ENCODE data around the gene PPP1R3F.
A peak's percentile ranks its signal among the peaks of the same experiment; 100 is the strongest.

The PPP1R3F gene

DNA sequence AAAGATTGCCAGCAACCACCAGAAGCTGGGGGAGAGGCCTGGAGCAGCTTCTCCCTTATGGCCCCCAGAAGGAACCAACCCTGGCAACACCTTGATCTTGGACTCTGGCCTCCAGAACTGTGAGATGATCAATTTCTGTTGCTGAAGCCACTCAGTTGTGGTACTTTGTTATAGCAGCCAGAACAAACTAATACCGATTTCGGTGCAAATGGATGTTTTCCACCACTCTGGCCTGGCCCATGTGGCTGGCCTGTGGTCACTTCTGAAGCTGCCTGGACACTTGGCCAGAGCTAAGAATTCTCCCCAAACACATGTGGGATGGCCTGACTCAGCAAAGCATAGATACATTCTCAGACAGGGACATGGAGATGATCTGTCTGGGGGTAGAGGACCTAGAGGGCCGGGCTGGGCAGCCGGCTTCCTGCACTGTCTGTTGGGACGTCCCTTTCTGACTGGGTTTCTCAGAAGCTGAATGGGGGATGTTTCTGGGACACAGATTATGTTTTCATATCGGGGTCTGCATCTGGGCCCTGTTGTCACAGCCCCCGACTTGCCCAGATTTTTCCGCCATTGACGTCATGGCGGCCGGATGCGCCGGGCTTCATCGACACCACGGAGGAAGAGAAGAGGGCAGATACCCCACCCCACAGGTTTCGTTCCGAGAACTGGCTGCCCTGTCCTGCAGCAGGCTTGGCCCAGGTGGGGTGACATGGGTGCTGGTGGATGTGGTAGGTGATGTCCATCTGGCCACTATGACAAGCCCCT, 9.2 kb upstream of the PPP1R3F start:
- Mint-ChIP-seq H3K9me3 (no peaks in the 10 kb centered on the region), H3K27ac (peak overlapping the region; percentile 30), H3K36me3 (no peaks in the 10 kb centered on the region), H3K27me3 (no peaks in the 10 kb centered on the region), H3K4me3 (no peak overlapping the region), H3K4me1 (peaks cover 46% of the 10 kb centered on the region)

- Mint-ChIP-seq H3K4me1 (peaks cover 48% of the 10 kb centered on the region), H3K27me3 (no peaks in the 10 kb centered on the region), H3K27ac (peak overlapping the region; percentile 66), H3K9me3 (no peaks in the 10 kb centered on the region), H3K4me3 (no peak overlapping the region), H3K36me3 (no peaks in the 10 kb centered on the region)
Observed at GRCh38 chrX:49262603-49263002, 7.0 kb upstream of the PPP1R3F start.

- Mint-ChIP-seq H3K4me3 (no peak overlapping the region), H3K36me3 (no peaks in the 10 kb centered on the region), H3K9me3 (no peaks in the 10 kb centered on the region), H3K27ac (peak overlapping the region; percentile 87), H3K27me3 (no peaks in the 10 kb centered on the region), H3K4me1 (peaks cover 49% of the 10 kb centered on the region)
Observed at GRCh38 chrX:49263631-49264030, 6.0 kb upstream of the PPP1R3F start.

DNA sequence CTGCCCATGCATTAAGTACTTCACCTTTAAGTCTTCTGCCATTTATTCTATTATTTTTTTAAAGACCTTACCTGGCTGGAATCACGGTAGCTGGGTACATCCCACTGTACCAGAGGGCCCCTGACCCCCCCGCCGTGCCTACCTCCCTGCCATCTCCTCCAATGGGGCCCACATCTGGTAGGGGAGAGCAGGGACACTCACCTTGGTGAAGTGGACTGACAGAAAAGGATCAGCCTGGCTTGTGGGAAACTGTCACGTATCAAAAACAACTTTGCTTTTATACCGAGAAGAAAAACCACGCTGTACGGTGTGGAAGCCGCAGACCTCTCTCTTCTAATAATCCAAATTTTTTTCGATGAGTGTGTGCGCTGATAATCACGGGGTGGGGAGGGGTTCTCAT, 5.1 kb upstream of the PPP1R3F start, which contains the start of gene FOXP3:
FOXP3 (minus strand) TSS at position 251 of the 400 bp plus-strand sequence. CDS start 6,205 bp downstream, outside the sequence.
- Mint-ChIP-seq H3K4me3 (peak within 1 kb of the TSS; percentile 64), H3K27ac (peak within 1 kb of the TSS; percentile 87), H3K27me3 (no peaks in the 10 kb centered on the region), H3K9me3 (no peaks in the 10 kb centered on the region), H3K36me3 (no peaks in the 10 kb centered on the region), H3K4me1 (peaks cover 45% of the 10 kb centered on the region)

- H3K27me3 Mint-ChIP-seq = no peaks in the 10 kb centered on the region
- no peaks in the 10 kb centered on the region for H3K9me3 Mint-ChIP-seq
- H3K4me3 Mint-ChIP-seq = peak overlapping the region; percentile 58
- H3K4me1 Mint-ChIP-seq = peaks cover 48% of the 10 kb centered on the region
- H3K36me3 Mint-ChIP-seq = no peaks in the 10 kb centered on the region
- H3K27ac Mint-ChIP-seq = peak overlapping the region; percentile 41
Observed at GRCh38 chrX:49266523-49267445, 2.8 kb upstream of the PPP1R3F start.

DNA sequence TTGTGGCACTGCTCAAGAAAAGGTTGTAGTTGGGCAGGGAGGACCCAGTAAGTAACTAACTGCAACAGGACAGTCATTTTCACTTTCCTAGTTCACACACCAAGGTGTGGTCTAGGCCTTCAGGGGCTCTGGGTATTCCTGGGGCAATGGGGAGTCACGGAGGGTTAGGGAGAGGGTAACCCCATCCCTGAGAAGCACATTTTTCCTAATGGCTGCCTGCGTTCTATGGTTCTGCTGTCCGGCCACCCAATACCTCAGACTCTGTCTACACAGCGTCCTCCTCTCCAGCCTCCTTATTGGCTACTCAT, 937 bp upstream of the PPP1R3F start:
- peak overlapping the region; percentile 97 for H3K4me3 Mint-ChIP-seq
- no peaks in the 10 kb centered on the region for H3K27me3 Mint-ChIP-seq
- H3K27ac Mint-ChIP-seq = peak overlapping the region; percentile 100
- no peaks in the 10 kb centered on the region for H3K9me3 Mint-ChIP-seq
- no peaks in the 10 kb centered on the region for H3K36me3 Mint-ChIP-seq
- peaks cover 49% of the 10 kb centered on the region for H3K4me1 Mint-ChIP-seq

DNA sequence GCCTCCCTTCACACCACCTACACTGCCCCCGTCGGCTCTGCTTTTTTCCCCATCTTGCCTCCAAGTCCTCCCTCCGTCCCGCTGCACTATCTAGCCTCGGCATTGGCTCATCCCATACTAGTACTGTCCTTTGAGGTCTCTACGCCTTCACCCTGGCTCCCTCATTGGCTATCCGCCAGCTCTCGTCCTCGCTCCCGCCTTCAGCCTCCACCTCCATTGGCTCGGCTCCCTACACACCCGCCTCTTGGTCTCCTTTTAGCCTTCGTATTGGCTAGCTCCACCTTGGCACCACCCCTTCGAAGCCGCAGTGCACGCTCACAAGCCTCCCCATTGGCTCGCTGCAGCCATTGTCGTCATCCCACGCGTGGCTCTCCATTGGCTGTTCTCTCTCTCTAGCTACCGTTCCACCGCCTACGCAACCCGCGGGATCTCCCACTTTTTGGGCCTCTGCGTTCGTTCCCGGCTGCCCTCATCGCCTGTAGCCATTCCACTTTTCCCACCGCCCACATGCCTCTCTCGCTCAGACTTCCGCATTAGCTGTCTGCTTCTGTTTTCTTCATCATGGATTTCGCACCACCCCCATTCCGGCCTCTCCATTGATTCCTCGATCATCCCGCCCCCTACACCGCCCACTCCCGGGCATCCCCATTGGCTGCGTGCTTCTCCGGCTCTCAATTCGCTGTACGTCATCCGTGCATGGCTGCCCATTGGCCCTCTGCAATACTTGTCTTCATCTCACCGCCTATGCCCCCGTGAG, 405 bp upstream of the PPP1R3F start:
- H3K36me3 Mint-ChIP-seq = no peaks in the 10 kb centered on the region
- H3K27ac Mint-ChIP-seq = peak overlapping the region; percentile 100
- peak overlapping the region; percentile 97 for H3K4me3 Mint-ChIP-seq
- H3K4me1 Mint-ChIP-seq = peaks cover 50% of the 10 kb centered on the region
- no peaks in the 10 kb centered on the region for H3K9me3 Mint-ChIP-seq
- no peaks in the 10 kb centered on the region for H3K27me3 Mint-ChIP-seq

DNA sequence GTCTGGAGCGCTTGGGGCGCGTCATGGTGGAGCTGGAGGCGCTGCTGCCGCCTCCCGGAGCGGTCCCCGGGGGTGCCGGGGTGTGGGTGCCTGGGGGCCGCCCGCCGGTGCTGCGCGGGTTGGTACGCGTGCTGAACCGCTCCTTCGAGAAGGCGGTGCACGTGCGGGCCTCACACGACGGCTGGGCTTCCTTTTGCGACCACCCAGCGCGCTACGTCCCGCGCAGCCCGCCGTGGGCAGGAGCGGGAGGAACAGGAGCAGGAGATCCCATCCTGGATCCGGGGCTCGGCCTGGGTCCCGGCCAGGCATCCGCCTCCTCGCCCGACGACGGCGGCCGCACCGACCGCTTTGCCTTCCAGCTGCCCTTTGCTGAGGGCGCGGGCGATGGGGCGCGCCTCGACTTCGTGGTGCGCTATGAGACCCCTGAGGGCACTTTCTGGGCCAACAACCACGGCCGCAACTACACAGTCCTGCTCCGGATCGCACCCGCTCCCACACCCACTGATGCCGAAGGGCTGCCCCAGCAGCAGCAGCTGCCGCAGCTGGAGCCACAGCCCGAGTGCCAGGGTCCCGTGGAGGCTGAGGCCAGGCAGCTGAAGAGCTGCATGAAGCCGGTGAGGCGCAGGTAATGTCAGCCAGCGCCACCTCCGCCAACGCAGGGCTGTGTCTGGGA, 792 bp downstream of the PPP1R3F start:
- peak overlapping the region; percentile 93 for H3K27ac Mint-ChIP-seq
- H3K4me1 Mint-ChIP-seq = peaks cover 56% of the 10 kb centered on the region
- H3K4me3 Mint-ChIP-seq = peak overlapping the region; percentile 80
- H3K36me3 Mint-ChIP-seq = peaks cover 2% of the 10 kb centered on the region
- no peaks in the 10 kb centered on the region for H3K9me3 Mint-ChIP-seq
- no peaks in the 10 kb centered on the region for H3K27me3 Mint-ChIP-seq

- Mint-ChIP-seq H3K27ac (peak overlapping the region; percentile 93), H3K4me3 (peak overlapping the region; percentile 80), H3K36me3 (peaks cover 2% of the 10 kb centered on the region), H3K27me3 (no peaks in the 10 kb centered on the region), H3K9me3 (no peaks in the 10 kb centered on the region), H3K4me1 (peaks cover 65% of the 10 kb centered on the region)
Observed at GRCh38 chrX:49271341-49271740, 1.7 kb downstream of the PPP1R3F start.

DNA sequence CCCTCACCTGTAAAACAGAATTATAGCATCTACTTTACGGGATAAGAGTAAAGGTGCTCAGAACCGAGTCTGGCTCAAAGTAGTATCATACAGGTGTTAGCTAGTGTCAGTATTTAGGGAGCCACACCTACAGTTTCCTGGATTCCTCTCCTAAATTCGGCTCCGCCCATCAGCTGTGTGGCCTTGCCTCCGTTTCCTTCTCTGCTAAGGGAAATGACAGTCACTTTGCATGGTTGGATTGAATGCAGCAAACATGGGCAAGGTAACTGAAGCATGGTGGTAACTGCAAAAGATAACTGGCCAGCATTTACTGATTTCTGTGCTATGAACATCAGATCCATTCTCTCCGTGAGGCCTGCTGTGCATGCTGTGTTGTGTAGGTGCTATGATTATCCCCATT, 2.8 kb downstream of the PPP1R3F start:
- Mint-ChIP-seq H3K36me3 (peaks cover 2% of the 10 kb centered on the region), H3K9me3 (no peaks in the 10 kb centered on the region), H3K4me1 (peaks cover 73% of the 10 kb centered on the region), H3K27me3 (no peaks in the 10 kb centered on the region), H3K27ac (peak overlapping the region; percentile 79), H3K4me3 (peak overlapping the region; percentile 80)

DNA sequence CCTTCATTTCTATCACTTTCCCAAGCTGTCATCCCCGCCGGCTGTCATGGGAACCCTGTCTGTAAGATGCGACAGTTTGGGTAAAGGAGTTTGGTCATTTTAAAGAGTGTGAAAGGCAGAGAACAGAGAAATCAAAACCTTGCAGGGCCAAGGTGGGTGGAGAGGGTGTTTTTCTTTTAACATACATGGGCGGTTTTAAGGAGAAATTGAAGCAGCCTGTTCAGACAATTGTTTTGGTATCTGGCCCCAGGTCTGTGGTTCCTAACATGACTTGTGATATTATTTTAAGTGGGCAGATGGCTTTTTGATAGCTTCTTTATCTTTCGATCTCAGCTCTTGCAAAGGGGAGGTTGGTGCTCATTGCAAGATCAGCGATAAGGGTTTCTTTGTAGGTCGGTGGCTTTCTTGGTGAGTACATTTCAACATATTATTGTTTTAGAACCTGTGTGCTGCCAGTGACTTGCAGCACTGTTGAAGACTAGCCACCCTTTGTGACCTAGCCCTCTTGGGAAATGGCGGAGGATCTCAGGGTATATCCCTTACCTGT, 3.7 kb downstream of the PPP1R3F start:
- peak overlapping the region; percentile 96 for H3K27ac Mint-ChIP-seq
- H3K36me3 Mint-ChIP-seq = peaks cover 2% of the 10 kb centered on the region
- H3K9me3 Mint-ChIP-seq = no peaks in the 10 kb centered on the region
- H3K4me1 Mint-ChIP-seq = peaks cover 74% of the 10 kb centered on the region
- peak overlapping the region; percentile 80 for H3K4me3 Mint-ChIP-seq
- H3K27me3 Mint-ChIP-seq = no peaks in the 10 kb centered on the region

GRCh38 chrX:49276207-49276606, 6.6 kb downstream of the PPP1R3F start:
- H3K36me3 Mint-ChIP-seq = peaks cover 2% of the 10 kb centered on the region
- H3K4me1 Mint-ChIP-seq = peaks cover 84% of the 10 kb centered on the region
- H3K27me3 Mint-ChIP-seq = no peaks in the 10 kb centered on the region
- no peak overlapping the region for H3K27ac Mint-ChIP-seq
- no peak overlapping the region for H3K4me3 Mint-ChIP-seq
- H3K9me3 Mint-ChIP-seq = no peaks in the 10 kb centered on the region

- H3K27ac Mint-ChIP-seq = peak overlapping the region; percentile 81
- H3K4me3 Mint-ChIP-seq = peak overlapping the region; percentile 53
- H3K36me3 Mint-ChIP-seq = peaks cover 2% of the 10 kb centered on the region
- peaks cover 79% of the 10 kb centered on the region for H3K4me1 Mint-ChIP-seq
- H3K27me3 Mint-ChIP-seq = no peaks in the 10 kb centered on the region
- no peaks in the 10 kb centered on the region for H3K9me3 Mint-ChIP-seq
Observed at GRCh38 chrX:49276671-49277534, 7.3 kb downstream of the PPP1R3F start.

DNA sequence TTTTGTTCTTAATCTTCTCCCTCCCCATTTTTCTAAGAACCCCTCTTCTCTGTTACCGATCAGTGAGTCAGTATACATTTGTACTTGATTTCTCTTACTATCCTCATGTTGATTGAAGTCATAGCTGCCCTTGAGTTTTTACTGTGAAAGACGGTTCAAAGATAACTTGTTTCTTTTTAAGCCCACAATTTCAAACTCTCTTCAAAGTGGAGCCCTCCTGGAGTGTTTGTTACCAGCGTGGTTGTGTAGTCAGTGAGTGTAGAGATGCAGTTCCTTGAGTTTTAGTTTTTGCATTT, 7.9 kb downstream of the PPP1R3F start:
- H3K27me3 Mint-ChIP-seq = no peaks in the 10 kb centered on the region
- peaks cover 84% of the 10 kb centered on the region for H3K4me1 Mint-ChIP-seq
- peak overlapping the region; percentile 81 for H3K27ac Mint-ChIP-seq
- peak overlapping the region; percentile 53 for H3K4me3 Mint-ChIP-seq
- H3K9me3 Mint-ChIP-seq = no peaks in the 10 kb centered on the region
- H3K36me3 Mint-ChIP-seq = peaks cover 2% of the 10 kb centered on the region
